Gastrocnemius medialis (tissue), 4 donors: Measurements from ENCODE around the gene PHC3.

Experiments used
- POLR2A ChIP-seq, 2 donors: fragments of 450-650 bp; IDR thresholded peaks; one replicate each; pipeline ENCODE4 v1.6.1; 2017; ENCODE audit warnings: antibody characterized with exemption in 2 of 2, mild to moderate bottlenecking in 2 of 2, moderate library complexity in 2 of 2
- TF ChIP-seq, protein P1 (sequence below), 5 experiments: fragments of 450-650 bp in 3 of 5; fragments of 200-600 bp in 2 of 5; sonication (generic) in 2 of 5; IDR thresholded peaks in 4 of 5; conservative IDR thresholded peaks in 1 of 5; 1 replicate in 4 of 5; 2 replicates in 1 of 5; pipeline ENCODE4 v1.5.1; 2016 to 2019; ENCODE audit warnings: antibody characterized with exemption in 5 of 5, mild to moderate bottlenecking in 3 of 5, moderate library complexity in 3 of 5

DNA sequence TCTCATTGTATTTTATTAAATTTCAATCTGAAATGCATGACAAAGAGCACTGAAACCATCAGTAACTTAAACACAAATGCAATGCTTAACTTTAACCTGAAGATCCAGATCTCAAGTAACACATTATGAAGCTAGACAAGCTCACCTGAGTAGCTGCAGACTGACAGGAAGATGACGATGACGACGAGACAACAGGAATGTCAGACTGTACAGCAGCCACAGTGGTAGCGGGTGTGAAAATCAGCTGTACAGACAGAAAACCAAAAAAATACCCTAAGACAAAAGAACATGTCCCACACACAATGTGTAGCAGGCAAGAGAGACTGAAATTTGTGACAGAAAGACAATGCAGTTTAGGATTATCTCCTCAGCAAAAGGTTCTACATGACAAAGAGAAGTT lies 36.3 kb downstream of the PHC3 start:
- TF ChIP-seq, protein P1, sequence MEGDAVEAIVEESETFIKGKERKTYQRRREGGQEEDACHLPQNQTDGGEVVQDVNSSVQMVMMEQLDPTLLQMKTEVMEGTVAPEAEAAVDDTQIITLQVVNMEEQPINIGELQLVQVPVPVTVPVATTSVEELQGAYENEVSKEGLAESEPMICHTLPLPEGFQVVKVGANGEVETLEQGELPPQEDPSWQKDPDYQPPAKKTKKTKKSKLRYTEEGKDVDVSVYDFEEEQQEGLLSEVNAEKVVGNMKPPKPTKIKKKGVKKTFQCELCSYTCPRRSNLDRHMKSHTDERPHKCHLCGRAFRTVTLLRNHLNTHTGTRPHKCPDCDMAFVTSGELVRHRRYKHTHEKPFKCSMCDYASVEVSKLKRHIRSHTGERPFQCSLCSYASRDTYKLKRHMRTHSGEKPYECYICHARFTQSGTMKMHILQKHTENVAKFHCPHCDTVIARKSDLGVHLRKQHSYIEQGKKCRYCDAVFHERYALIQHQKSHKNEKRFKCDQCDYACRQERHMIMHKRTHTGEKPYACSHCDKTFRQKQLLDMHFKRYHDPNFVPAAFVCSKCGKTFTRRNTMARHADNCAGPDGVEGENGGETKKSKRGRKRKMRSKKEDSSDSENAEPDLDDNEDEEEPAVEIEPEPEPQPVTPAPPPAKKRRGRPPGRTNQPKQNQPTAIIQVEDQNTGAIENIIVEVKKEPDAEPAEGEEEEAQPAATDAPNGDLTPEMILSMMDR (IDR thresholded peaks at IDR 0.05 in 4 of 5, conservative IDR thresholded peaks at IDR 0.05 in 1 of 5) = no peak
- no peak for TF ChIP-seq POLR2A (IDR thresholded peaks at IDR 0.05)
